SK-N-SH (cell line): ENCODE results near the gene N4BP2L2.

ENCODE experiments used
- JUND ChIP-seq: IDR thresholded peaks from 2 replicates; pipeline ENCODE4 v1.4.0; 2012
- RCOR1 ChIP-seq: fragments of 150-350 bp; IDR thresholded peaks from 2 replicates; pipeline ENCODE4 v1.6.1; 2017; ENCODE audit warnings: antibody characterized with exemption, low read length
- TAF1 ChIP-seq: IDR thresholded peaks from 2 replicates; pipeline ENCODE4 v1.6.1; 2012; ENCODE audit warnings: low read depth, mild to moderate bottlenecking, low read length, moderate library complexity, borderline replicate concordance
- TF ChIP-seq, protein P1 (sequence below): fragments of 200-600 bp; sonication (generic); IDR thresholded peaks from 2 replicates; pipeline ENCODE4 v1.6.1; 2017; ENCODE audit warnings: antibody characterized with exemption, mild to moderate bottlenecking, moderate library complexity
- TF ChIP-seq, protein P2 (sequence below): IDR thresholded peaks from 2 replicates; pipeline ENCODE4 v1.6.1; 2012; ENCODE audit warnings: mild to moderate bottlenecking, low read depth, low read length, moderate library complexity
- TF ChIP-seq, protein P3 (sequence below): IDR thresholded peaks from 2 replicates; pipeline ENCODE4; 2012

DNA sequence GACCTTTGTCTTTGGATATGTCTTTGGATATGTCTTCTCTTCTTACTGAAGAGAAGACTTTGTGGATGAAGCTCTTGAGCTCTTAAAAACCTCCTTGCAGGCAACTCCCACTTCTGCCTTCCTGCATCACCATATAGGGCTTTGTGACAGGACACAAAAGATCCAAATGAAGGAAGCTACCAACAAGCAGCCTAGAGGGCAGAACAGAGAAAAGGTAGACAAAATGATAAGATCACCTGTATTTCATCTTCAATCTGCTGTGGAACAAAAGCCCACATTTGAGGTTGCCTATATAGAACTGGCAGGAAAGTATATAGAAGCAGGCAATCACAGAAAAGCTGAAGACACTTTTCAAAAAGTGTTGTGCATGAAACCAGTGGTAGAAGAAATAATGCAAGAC lies 153.2 kb downstream of the N4BP2L2 start:
- TF ChIP-seq TAF1 = no peak
- TF ChIP-seq, protein P1, sequence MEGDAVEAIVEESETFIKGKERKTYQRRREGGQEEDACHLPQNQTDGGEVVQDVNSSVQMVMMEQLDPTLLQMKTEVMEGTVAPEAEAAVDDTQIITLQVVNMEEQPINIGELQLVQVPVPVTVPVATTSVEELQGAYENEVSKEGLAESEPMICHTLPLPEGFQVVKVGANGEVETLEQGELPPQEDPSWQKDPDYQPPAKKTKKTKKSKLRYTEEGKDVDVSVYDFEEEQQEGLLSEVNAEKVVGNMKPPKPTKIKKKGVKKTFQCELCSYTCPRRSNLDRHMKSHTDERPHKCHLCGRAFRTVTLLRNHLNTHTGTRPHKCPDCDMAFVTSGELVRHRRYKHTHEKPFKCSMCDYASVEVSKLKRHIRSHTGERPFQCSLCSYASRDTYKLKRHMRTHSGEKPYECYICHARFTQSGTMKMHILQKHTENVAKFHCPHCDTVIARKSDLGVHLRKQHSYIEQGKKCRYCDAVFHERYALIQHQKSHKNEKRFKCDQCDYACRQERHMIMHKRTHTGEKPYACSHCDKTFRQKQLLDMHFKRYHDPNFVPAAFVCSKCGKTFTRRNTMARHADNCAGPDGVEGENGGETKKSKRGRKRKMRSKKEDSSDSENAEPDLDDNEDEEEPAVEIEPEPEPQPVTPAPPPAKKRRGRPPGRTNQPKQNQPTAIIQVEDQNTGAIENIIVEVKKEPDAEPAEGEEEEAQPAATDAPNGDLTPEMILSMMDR = no peak
- no peak for TF ChIP-seq JUND
- no peak for TF ChIP-seq RCOR1
- TF ChIP-seq, protein P2, sequence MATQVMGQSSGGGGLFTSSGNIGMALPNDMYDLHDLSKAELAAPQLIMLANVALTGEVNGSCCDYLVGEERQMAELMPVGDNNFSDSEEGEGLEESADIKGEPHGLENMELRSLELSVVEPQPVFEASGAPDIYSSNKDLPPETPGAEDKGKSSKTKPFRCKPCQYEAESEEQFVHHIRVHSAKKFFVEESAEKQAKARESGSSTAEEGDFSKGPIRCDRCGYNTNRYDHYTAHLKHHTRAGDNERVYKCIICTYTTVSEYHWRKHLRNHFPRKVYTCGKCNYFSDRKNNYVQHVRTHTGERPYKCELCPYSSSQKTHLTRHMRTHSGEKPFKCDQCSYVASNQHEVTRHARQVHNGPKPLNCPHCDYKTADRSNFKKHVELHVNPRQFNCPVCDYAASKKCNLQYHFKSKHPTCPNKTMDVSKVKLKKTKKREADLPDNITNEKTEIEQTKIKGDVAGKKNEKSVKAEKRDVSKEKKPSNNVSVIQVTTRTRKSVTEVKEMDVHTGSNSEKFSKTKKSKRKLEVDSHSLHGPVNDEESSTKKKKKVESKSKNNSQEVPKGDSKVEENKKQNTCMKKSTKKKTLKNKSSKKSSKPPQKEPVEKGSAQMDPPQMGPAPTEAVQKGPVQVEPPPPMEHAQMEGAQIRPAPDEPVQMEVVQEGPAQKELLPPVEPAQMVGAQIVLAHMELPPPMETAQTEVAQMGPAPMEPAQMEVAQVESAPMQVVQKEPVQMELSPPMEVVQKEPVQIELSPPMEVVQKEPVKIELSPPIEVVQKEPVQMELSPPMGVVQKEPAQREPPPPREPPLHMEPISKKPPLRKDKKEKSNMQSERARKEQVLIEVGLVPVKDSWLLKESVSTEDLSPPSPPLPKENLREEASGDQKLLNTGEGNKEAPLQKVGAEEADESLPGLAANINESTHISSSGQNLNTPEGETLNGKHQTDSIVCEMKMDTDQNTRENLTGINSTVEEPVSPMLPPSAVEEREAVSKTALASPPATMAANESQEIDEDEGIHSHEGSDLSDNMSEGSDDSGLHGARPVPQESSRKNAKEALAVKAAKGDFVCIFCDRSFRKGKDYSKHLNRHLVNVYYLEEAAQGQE = no peak
- TF ChIP-seq, protein P3, sequence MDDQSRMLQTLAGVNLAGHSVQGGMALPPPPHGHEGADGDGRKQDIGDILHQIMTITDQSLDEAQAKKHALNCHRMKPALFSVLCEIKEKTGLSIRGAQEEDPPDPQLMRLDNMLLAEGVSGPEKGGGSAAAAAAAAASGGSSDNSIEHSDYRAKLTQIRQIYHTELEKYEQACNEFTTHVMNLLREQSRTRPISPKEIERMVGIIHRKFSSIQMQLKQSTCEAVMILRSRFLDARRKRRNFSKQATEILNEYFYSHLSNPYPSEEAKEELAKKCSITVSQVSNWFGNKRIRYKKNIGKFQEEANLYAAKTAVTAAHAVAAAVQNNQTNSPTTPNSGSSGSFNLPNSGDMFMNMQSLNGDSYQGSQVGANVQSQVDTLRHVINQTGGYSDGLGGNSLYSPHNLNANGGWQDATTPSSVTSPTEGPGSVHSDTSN = no peak
